Breast epithelium (tissue), 3 donors: Measurements from ENCODE around the gene CSRNP3.

Experiments used
- POLR2A ChIP-seq: fragments of 450-650 bp; IDR thresholded peaks from one replicate; pipeline ENCODE4 v1.6.1; 2016; ENCODE audit warnings: antibody characterized with exemption, mild to moderate bottlenecking, moderate library complexity
- POLR2AphosphoS5 ChIP-seq, 3 donors: sonication (generic); formaldehyde crosslinking; IDR thresholded peaks; one replicate each; pipeline ENCODE4 v1.6.1; 2017; ENCODE audit warnings: antibody characterized with exemption in 3 of 3
- TF ChIP-seq, protein P1 (sequence below), 3 donors: fragments of 450-650 bp; IDR thresholded peaks; one replicate each; pipeline ENCODE4 v1.5.1; 2016 to 2017; ENCODE audit warnings: antibody characterized with exemption in 3 of 3, mild to moderate bottlenecking in 3 of 3, moderate library complexity in 3 of 3

- no peak for TF ChIP-seq POLR2A
- TF ChIP-seq POLR2AphosphoS5 (IDR thresholded peaks at IDR 0.05): no peak
- TF ChIP-seq, protein P1, sequence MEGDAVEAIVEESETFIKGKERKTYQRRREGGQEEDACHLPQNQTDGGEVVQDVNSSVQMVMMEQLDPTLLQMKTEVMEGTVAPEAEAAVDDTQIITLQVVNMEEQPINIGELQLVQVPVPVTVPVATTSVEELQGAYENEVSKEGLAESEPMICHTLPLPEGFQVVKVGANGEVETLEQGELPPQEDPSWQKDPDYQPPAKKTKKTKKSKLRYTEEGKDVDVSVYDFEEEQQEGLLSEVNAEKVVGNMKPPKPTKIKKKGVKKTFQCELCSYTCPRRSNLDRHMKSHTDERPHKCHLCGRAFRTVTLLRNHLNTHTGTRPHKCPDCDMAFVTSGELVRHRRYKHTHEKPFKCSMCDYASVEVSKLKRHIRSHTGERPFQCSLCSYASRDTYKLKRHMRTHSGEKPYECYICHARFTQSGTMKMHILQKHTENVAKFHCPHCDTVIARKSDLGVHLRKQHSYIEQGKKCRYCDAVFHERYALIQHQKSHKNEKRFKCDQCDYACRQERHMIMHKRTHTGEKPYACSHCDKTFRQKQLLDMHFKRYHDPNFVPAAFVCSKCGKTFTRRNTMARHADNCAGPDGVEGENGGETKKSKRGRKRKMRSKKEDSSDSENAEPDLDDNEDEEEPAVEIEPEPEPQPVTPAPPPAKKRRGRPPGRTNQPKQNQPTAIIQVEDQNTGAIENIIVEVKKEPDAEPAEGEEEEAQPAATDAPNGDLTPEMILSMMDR (IDR thresholded peaks at IDR 0.05): no peak
These were observed 197.9 kb downstream of the CSRNP3 start for GRCh38 chr2:165667375-165667774.
